Endometrium (tissue), 2 donors: ENCODE data around the gene HOXD12.

Source experiments
- FAIRE-seq: peaks from 2 replicates; lab custom pipeline; 2012; peaks lifted over from hg19 to GRCh38; lab: Jason Lieb, UNC
- donor health status: control.
- donor health status: control.

HOXD12 gene

DNA sequence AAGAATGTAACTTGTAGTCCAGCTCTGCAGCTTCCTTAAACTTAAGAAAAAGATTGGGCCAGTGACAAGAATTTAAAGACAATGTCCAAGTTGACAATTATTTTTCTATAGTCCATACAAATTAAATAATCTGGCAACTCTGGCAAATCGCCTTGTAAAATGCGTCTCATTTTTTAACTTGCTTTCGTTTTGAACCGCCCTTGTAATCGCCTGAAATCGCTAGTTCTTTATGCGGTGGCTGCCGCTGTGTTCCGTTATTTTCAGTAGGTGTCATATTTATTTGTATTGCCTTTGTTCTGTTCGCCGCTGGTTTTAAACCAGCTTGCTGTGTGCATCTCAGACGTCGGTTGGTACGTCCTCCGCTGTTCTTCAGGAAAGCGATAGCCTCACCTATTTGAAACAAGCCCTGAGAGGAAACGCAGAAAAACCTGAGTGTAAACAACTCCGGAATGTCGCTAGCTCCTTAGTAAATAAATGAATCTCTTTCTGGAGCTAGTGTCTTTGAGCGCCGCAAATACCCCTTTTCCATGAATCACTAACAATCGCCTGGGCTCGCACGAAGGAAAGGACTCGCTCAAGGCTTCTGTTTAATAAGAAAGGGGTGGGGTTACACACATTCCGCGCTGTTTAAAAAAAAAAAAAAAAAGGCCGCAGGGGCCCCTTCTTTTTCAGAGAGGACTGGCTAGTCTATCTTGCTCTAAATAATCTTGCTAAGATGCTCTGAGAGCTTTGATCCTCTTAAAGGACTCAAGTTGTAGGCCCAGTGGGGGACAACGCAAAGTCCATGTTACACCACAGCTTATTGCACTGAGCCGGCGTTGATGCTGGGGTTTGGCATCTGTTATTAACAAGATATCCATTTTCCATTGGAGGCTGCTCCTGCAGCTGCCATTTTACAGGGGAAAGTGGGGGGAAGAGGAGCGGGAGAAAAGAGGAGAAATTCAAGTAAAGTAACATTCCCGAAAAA is 32.9 kb downstream of the HOXD12 start:
- no peak for FAIRE-seq

DNA sequence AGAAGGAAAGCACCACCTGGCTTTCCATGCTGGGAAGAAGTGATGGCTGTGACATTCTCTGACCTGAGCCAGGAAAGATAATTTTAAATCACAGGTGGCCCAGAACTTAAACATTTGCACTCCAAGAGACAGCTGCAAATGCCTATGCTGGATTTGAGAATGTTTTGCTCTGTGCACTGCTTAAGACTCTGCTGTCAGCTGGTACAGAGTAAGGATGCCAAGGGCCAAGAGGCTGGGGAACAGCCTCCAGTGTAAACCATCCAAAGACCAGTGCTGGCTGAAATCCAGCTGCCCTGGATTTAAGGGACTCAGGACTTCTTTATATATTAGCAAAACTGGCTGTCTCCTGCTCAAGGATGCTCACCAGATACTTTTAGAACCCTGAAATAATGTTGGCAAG is 33.8 kb downstream of the HOXD12 start:
- no peak for FAIRE-seq

DNA sequence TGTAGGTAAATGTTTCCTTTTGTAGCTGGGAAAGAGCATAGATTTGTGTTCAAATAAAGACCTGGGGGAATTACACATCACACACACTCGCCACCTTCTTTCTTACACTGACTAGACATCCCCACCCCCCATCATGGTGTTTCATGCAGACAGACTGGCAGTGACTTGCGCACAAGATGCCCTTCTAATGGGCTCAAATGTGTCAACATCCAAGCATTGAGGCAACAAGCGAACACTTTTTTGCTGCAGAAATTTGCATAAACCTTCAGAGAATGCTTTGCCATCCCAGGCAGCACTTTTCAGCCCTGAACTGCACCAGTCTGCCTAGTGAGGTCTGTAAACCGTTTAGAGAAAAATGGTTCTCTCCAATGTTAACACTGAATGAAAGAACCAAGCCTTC is 34.4 kb downstream of the HOXD12 start:
- FAIRE-seq, result no peak

DNA sequence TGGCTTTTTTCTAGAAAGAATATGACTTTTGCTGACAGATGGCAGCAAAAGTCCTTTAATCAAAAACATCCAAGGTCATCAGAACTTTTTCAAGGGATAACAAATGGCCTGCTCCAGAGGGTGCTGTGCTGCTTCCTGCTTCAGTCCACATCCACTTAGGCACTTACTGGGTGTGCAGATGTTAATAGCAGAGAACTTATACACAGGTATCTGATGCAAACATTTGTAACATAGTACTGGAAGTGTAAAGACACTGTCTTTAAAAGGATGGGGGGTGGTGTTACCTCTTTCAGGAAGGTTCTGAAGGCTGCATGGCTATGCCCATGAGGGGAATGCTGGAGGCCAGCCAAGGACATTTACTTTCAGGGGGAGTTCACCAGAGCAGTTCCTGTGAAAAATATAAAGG is 35.4 kb downstream of the HOXD12 start:
- FAIRE-seq, result no peak

DNA sequence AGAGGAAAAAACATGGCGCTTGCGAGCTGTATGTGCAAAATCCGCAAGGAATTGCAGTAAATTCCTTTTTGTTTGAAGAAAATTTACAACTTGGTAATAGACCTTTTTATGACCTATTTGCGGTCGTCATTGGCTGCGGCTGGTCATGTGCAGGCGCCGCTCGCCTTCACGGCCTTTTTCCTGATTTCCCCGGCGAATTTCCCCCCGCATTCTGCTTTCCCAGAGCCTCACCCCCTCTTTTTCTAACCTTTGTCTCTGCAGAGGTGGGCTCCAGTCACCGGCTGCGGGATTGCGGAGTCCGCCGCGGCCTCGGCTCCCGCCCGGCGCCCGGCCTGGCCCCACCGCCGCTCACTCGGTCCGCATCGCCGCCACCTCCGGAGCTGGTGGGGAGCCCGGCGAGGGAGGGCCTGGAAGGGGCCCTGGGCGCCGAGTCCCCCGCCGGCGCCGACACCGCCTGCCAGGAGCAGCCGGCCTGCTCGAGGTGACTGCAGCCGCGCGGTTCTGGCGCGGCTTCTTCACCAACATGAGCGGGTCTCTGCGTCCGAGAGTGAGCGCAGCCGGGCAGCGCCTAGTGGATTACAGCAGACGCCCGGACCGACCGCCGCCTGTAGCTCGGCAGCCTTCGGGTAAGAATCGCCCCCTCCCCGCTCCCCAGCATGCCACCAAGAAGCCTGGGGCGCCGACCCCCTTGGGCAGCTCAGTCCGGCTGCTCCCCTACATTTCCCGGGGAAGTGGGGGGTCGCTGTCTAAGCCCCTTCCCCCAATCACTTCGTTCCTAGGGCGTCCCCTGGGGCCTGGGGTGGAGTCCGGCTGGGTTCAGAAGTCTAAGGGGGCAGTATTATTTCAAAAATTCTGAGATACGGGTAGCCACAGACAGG is 37.0 kb downstream of the HOXD12 start:
- no peak for FAIRE-seq

DNA sequence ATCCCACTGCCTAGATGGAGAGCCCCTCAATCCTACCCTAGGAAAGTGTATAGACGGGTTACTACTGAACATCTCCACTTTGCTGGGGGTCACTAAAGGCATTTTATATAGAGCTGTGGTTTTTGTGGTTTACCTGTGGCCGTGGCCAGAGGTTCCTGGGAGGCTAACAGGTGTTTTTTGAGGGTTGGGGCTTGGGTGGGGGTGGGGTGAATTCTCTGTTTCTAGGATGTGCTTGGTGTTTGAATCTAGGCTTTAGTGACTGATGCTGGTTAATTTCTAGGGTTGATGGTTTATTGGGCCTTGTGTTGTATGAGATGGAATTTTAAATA is 37.6 kb downstream of the HOXD12 start:
- FAIRE-seq, result no peak

DNA sequence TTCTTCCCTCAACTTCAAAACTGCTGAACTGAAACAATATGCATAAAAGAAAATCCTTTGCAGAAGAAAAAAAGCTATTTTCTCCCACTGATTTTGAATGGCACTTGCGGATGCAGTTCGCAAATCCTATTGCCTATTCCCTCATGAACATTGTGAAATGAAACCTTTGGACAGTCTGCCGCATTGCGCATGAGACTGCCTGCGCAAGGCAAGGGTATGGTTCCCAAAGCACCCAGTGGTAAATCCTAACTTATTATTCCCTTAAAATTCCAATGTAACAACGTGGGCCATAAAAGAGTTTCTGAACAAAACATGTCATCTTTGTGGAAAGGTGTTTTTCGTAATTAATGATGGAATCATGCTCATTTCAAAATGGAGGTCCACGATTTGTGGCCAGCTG is 38.3 kb downstream of the HOXD12 start:
- no peak for FAIRE-seq

DNA sequence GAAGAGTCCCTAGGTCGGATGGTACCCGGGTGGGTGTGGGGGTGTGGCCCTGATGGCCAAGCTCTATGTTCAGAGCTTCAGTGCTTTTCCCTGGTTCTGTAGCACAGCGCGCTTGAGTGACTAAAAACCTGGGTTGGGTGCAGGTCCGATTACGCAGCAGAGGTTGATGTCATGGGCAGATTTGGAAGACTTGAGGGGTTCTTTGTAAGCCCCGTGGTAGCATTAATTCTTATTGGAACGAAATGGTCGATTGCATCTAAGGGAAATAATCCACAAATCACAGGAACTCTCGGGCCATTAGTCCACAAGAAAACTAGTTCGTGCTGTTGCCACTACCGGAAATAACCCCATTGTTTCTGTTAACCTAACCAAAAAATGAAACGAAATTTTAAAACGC is 38.9 kb downstream of the HOXD12 start:
- no peak for FAIRE-seq

DNA sequence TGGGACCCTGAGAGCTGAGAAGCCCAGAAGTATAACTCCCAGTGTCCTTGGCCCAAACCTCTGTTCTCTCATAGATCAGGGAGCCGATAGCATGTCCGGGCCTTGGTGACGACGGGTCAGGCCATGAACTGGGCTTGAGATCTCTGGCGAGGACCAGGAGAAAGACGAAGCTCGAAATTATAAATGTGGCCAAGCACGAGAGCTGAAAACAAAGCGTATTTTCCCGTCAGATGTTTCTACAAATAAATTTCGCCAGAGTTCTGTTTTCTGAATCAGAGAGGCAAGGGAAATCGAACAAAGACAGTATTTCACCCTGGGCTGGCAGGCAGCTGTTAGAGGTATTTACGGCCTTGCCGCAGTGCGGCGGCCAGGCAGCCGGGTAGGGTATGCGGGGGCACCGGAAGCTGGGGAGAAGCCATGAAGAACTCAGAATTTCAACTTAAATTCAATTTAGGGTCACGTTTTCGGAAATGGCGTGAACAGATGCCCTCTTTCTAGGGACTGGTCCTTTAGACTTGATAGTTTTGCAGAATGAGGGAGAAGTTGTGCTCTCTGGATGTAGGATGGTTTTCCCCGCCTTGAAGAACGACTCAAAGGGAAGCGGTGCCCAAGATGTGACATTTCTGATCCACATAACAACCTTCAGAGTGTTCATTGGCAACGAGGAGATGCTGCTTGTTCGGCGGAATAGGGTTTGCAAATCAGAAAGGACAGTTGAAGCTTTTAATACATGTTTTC is 39.5 kb downstream of the HOXD12 start:
- FAIRE-seq, result no peak

DNA sequence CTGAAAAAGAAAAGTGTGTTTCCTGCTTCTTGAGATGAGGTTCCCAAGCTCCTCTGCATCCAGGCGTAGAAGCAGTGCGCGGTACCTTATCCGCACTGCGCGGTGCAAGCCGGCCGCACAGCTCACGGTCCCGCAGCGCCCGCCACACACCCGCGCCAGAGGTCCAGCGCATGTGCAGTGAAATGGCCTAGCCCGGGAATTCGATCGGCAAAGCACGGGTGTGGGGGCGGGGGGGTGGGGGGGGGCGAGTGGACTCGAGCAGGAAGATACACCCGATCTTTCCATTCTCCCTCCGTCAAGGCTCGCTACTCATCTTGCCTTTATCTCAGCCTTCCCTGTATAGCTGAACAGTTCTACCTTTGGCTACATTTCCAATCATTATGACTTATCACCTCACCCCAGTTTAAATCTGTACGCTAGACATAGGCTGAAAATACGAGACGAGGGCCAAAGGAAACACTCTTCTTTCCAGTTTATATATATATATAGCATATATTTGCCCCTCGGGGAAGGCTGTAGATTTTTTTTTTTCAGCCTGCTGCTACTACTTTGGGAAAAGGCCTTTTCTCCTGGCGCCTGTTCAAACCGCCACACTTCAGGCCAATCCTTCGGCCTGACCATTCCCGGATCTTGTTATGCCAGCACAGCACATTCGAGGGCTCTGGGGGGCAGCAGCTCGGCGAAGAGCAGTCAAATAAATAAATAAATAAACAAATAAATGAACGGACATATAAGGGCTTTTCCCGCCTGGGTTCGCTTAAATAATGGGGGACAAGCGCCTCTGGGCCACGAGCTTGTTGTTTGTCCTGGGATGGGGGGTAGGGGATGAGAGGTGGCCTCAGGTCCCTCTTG is 40.3 kb downstream of the HOXD12 start:
- no peak for FAIRE-seq

DNA sequence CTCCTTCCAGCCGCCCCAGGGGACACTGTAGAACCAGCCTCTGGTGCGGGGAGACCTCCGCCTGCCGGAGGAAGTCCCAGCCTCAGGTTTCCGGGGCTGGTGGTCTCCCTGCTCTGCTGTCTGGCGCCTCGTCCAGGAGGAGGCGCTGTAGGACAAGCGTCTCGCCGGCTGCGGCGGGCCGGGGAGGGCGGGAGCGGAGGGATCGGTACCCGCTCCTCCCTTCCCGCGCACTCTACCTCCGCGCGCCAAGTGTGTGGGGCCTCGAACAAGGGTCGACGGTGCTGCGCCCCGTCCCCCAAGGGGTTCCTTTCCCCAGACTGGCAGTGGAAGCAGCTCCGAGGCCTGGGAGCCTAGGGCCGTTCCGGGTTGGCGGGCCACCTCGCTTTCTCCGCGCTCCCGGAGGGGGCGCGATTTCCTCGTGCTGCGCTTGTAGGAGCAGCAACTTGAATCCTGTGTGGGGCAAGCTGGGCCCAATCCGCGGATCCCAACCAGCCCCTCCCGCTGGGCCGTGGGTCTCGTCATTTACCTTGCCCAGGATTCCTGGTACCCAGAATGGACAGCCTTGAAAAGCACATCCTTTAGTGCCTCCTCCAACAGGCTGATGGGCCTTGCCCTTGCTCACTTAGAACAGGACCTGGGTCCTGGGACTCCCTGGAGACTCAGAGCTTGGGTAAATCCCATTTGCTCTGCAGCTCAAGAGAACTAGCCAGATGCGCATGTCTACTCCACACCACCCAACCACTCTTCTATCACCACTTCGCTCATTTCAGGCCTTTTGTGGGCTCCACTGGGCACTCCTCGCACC is 41.1 kb downstream of the HOXD12 start:
- no peak for FAIRE-seq

DNA sequence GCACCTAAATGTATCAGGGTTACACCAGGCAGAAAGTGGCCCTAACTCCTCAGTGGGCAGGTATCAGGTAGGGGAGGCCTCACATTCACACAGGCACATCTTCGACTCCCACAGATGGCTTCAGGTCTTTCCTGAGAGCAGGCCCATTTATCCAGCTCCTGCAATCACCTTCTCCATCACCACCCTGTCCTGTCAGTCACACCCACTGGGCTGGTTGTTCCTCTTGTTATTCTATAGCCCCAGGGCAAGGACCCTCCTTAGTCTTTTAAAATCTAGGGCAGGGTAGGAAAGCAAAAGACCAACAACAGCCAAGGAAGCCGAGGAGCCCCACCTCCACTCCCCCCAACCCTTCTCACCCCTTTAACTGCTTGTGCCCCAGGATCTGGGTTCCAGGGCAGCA is 42.7 kb downstream of the HOXD12 start:
- FAIRE-seq, result no peak

DNA sequence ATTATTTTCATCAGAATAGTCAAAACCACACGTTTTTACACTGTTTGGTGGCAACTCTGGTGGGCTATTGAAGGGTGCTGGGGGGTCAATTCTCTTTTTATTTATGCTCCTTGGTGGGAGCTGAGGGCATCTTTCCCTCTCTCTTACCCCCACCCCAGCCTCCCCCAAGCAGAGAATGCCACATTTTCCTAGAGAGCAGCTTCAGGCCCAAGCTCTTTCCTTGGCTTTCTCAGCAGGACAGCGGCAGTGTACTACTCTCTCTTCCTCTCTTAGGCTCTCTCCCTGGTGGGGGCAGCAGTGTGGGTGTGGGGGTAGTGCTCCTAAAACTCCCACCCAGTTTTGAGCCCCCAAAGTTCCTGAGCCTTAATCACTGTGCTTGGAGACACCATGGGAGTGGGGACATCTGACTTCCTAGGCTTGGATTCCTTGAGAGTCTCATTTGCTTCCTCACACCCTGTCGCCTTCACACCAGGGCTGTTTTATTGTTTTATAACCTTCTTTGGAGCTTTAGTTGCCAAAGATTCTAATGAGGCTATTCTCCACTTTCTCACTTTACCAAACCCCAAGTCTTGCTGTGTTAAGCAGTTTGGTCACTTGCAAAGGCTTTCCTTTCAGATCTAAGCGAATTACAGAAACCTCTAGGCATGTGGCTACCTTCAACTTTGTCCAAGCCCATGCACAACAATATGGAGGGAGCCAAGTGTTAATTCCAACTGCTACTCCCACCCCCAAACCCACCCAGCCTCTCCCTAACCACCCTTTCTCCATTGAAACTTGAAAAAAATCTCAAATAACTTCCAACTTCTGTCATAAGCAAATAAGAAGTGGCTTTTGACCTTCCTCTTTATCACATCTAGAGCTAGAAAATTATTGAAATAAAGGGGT is 45.7 kb downstream of the HOXD12 start:
- no peak for FAIRE-seq

DNA sequence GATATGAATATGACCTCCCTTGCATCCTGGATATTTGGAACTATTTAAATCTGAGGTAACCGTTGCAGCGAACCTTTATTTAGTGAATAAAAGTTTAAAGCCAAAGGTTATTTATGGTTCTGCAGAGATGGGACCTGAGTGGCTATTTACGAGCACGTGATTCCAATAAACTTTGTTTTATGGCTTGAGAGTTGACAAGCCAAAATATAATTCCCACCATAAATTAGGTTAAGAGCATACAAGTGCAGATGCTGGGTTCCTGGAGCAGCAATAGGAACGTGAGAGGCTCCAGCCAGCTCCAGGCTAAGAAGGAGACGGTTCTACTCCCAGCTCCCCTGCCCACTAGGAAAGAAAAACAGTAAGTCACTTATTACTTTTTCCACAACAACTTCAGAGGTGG is 46.5 kb downstream of the HOXD12 start:
- peak; percentile 12 for FAIRE-seq

DNA sequence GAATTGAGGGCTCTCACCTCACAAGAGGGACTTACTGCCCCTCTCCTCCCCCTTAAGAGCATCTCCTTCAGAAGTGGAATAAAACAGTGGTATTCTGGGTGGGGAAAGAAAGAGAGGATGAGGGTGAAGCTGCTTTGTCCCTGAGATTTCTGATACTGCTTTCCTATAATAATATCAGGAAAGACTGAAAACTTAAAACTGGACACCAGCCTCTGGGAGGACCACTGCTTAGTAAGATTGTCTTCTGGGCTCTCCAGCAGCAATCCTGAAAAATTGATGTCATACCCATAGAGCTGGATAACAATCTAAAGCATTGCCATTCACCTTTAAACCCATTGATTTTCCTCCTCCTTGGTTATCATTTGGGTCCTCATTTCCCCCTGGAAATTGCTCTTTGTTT is 47.0 kb downstream of the HOXD12 start:
- no peak for FAIRE-seq

DNA sequence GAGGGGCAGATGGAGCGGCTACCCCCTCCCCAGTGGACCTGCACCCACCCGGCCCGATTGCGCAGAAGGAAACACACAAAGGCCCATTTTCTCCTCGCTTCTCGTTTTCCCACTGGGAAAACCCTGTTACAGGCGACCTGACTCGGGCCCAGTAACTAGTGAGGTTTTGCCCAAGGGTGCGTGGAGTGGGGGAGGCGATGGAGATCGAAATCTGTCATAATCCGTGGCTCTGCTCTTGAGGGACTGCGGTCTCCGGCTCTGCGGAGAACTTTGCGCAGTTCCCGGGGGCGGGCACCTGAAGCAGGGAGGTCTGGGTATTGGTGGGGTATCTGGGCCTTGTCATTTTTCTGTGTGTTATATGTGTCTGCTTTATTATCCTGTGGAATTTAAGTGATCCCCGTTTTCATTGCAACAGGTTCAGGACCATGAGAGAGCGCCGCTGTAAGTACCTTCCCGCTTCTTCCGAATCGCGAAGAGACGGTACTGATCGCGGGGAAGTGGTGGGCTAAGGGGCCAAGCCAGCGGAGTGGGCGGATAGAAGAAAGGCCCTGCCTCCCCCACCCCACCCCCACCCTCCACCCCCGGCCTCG is 47.7 kb downstream of the HOXD12 start:
- no peak for FAIRE-seq

DNA sequence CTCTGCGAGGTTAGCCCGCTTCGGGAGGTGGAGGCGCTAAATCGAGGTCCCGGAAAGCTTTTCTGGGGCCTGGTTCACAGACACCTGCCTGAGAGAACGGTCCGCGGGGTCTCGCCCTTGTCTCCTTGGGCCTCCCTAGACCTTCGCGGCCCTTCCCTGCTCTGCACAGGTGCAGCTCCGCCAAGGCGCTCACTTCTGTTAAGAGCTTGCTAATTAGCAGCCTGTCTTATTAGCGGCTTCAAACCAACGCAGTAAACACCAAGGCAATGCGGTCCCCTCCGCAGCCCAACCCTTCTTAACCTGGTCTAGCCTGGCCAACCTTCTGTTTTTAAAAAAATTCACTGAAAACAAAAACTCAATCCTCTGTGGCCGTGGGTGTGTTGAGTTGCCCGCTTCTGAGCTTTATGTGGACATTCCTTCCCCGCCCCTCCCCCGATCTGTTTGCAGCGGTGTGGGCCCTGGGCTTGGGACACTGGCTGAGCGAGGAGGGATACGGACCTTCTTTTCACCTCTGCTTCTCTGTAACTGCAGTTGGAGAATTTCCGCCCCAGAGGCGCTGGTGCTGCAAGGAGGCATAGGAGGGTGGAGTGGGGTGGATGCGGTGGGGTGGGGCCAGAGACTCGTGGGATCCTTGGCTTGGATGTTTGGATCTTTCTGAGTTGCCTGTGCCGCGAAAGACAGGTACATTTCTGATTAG is 48.4 kb downstream of the HOXD12 start:
- FAIRE-seq, result no peak

DNA sequence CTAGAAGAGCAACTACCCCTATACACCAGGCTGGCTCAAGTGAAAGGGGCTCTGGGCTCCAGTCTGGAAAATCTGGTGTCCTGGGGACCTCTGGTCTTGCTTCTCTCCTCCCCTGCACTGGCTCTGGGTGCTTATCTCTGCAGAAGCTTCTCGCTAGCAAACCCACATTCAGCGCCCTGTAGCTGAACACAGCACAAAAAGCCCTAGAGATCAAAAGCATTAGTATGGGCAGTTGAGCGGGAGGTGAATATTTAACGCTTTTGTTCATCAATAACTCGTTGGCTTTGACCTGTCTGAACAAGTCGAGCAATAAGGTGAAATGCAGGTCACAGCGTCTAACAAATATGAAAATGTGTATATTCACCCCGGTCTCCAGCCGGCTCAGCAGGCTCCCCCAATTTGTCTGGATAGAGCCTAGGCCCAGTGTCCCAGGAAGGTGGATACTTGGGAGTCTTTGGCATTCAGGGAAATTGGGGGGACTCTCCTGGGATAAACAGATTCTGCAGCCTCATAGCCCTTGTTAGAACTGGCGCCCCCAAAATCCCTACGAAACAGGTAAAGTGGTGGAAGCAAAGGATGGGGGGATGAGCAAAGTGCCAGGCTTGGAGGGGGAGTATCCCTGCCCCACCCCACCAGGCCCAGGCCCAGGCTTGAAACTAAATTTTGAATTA is 49.3 kb downstream of the HOXD12 start:
- FAIRE-seq, result no peak
